ENCODE measurements around the gene MACO1.

Gene MACO1

DNA sequence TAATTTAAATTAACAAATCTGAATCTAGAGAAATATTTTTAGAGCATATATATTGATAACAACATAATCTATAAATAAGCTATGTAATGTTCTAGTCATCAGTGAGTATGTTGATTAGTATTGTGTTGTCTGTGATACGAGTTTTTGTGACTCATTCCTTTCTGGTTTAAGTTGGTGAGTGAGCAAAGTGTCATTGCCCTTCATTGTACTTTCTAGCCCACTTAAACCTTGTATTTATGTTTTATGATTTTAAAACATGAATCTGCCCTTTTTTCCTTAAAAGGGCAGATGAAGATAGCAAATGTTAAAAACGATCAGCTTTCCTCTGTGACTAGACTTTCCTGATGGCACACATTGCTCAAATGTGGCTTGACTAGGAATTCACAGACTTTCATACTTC is 38.5 kb downstream of the MACO1 start:
- DNase-seq (ENCODE audit: low spot score) = no peak
- TF ChIP-seq, protein P1, sequence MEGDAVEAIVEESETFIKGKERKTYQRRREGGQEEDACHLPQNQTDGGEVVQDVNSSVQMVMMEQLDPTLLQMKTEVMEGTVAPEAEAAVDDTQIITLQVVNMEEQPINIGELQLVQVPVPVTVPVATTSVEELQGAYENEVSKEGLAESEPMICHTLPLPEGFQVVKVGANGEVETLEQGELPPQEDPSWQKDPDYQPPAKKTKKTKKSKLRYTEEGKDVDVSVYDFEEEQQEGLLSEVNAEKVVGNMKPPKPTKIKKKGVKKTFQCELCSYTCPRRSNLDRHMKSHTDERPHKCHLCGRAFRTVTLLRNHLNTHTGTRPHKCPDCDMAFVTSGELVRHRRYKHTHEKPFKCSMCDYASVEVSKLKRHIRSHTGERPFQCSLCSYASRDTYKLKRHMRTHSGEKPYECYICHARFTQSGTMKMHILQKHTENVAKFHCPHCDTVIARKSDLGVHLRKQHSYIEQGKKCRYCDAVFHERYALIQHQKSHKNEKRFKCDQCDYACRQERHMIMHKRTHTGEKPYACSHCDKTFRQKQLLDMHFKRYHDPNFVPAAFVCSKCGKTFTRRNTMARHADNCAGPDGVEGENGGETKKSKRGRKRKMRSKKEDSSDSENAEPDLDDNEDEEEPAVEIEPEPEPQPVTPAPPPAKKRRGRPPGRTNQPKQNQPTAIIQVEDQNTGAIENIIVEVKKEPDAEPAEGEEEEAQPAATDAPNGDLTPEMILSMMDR (IDR thresholded peaks at IDR 0.05; ENCODE audit: extremely low read depth, missing control alignments) = no peak

DNA sequence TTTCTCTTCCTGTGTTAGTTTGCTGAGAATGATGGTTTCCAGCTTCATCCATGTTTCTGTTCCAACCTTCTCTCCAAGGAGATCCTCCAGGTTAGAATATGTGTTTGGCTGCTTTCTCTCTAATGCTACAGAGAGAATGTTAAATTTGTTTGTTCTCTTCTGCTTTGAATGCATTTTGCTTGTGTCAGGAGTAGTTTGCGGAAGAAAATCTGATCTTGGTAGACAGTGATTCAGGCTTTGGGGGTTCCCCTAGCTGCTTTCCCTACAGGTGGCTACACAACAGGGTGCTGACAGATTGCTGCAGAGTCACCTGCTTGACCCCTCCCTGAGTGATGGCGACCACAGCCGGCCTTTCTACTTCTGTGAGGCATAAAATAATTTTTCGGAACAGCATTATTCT is 41.8 kb downstream of the MACO1 start:
- DNase-seq (ENCODE audit: low spot score) = no peak
- TF ChIP-seq, protein P1 (IDR thresholded peaks at IDR 0.05; ENCODE audit: extremely low read depth, missing control alignments) = no peak

DNA sequence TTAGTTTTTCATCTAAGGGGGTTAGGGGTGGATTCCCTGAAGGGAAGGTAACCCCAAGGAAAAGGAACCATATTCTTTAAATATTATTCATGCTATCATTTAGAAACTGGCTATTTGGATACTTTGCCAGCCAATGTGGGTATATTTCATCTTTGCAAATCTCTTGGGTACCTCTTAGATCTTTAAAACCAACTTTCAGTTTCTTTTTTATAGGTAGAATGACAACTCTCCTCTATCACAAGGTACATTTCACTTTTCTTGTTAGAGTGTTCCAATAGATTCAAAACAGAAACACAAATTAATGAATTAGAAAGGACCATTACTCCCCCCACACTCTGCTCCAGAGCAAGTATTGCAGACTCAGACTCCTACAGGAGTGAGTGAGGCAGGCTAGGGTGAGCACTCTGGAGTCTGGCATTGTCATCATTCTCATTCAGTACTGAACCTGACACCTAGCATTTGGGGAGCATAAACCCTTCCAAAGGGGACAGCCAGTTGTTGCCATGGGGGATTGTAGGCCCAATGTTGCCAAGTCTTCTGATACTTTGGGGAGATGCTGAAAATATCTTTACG is 43.0 kb downstream of the MACO1 start:
- TF ChIP-seq, protein P1 (IDR thresholded peaks at IDR 0.05; ENCODE audit: extremely low read depth, missing control alignments) = no peak

DNA sequence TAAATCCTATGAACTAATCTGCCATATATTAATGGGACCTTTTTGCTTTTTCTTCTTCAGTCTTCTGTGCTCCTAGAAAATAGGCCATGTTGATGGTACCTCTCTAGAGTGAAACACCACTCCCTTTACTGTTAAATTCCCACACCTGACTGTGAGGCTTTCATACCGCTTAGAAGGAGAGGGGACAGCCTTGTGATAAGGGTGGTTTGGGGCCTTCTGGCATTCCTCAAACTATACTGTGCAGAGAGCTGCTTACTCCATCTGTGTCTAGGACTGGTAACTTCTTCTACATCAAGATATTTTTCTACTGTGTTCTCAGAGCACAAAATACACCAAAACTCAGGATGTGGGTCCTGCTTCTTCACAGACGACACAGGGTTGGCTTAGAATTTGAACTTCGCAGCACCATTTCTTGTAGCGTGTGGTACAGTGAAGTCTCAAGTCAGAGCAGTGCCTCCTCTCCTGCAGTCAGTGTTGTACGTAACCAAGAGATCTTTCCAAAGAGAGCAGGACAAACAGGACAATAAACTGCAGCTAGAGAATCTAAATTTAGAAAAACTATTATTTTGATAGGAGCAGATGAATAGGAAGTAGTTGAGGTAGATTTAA is 43.8 kb downstream of the MACO1 start:
- no peak for DNase-seq (ENCODE audit: low spot score)
- TF ChIP-seq, protein P1 (IDR thresholded peaks at IDR 0.05; ENCODE audit: extremely low read depth, missing control alignments) = no peak

More for the DNA sequence above, 43.0 kb downstream of the MACO1 start:
- DNase-seq (ENCODE audit: low spot score) = no peak

DNA sequence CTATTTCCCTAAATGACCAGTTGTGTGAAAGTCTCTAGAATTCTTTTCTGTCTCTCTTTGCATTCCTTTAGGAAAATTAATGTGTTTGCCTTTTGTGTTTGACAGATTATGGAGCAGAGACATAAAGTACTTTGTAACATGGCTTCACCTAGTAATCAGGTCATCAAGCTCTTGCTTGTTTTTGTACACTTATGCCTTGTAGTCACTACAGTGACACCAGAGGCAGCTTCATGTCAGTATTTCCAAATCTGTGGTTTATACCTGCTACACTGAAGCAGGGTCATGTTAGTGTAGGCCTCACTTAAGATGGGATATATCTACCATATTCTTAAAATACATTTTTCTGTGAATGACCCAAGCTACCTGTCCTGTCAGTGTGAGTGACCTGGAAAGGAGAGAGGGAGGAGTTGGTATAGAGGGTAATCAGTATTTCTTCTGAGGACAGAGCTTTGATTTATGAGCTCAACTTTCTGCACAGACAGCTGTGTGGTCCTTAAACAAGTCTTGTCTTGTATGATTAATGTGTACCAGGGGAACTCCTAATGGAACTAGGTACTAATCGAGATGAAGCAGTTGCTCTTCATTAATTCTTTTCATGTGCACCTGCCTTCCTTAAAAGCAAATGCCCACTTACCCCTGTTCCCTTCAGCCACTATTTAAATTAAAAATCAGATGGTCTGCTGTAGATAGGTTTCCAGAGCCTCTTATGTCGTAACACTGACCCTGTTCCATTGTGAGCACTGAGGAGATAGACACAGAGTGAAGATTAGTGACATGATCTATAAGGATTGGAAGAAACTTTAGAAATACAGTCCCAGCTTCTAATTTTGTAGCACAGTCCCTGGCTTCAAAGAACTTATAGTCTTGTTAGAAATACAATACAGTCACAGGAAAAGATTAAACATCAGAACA is 45.7 kb downstream of the MACO1 start:
- TF ChIP-seq, protein P1 (IDR thresholded peaks at IDR 0.05; ENCODE audit: extremely low read depth, missing control alignments) = no peak
- no peak for DNase-seq (ENCODE audit: low spot score)

DNA sequence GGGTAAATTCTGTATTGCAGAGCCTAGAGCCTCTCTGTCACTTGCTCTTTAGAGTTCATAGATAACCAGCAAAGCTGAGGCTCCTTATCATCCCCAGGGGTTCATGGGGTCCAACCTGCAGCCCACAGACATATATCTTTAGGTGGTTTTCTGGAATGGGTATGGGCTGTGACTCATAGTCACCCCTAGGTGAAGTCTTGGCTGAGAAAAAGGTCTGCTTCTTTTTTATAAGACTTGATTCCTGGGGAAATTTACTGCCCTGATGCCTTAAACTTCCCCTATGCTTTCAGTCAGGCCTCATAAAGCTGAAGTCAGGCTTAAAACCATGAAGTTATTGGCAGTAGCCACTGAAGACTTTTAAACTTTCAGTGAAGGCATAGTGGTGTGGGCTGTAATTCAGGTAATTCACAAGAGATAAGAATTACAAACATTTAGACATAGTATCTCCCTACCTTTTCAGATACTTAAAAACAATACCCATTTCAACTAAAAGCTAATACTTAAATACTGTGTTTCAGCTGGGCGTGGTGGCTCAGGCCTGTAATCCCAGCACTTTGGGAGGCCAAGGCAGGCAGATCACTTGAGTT is 46.8 kb downstream of the MACO1 start:
- no peak for DNase-seq (ENCODE audit: low spot score)
- TF ChIP-seq, protein P1 (IDR thresholded peaks at IDR 0.05; ENCODE audit: extremely low read depth, missing control alignments) = no peak

DNA sequence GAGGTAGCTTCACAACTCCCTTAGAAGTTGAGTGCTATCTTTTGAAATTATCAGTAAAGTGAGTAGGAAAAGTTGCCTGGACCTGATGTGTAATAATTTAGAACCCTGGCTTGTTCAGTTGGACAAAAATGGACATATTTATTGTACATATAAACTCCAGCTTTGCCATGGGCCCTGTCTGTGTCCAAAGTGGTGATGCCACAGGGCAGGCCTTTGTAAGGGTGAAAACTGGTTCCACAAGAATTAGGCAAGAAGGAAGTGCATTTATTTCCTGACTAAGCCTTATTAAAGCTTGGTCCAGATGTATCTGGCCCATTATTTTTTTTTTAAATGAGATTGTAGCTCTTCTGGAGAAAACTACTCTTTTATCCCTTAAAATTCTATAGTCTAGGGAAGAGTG is 47.9 kb downstream of the MACO1 start:
- DNase-seq (ENCODE audit: low spot score) = no peak
- TF ChIP-seq, protein P1 (IDR thresholded peaks at IDR 0.05; ENCODE audit: extremely low read depth, missing control alignments) = no peak
